HG03045 (cell line): ENCODE data around the gene PGK2.

Source experiments
- ATAC-seq: cut with Tn5 transposase; IDR thresholded peaks from one replicate; pipeline ENCODE4 v1.9.1; 2021; ENCODE audit warnings: mild to moderate bottlenecking, moderate library complexity; ENCODE audit not compliant: unreplicated experiment

The PGK2 gene

DNA sequence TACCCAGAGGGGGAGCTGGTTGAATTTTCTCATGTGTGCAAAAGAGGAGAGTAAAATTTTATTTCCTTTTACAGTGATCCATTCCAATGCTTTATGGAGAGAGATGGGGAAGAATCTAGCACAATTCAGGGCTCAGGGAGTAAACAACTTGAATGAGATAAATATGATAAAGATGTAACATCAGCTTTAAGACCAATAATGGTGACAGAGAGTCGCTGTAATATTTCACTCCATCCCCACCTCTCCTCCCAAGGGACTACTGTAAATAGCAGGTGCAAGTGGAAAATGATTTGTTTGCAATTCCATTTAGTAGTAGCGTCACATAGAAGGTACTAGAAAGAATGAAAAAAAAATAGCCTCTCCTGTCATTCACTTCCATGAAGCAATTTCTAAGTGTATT, 47.7 kb downstream of the PGK2 start:
- ATAC-seq = no peak

DNA sequence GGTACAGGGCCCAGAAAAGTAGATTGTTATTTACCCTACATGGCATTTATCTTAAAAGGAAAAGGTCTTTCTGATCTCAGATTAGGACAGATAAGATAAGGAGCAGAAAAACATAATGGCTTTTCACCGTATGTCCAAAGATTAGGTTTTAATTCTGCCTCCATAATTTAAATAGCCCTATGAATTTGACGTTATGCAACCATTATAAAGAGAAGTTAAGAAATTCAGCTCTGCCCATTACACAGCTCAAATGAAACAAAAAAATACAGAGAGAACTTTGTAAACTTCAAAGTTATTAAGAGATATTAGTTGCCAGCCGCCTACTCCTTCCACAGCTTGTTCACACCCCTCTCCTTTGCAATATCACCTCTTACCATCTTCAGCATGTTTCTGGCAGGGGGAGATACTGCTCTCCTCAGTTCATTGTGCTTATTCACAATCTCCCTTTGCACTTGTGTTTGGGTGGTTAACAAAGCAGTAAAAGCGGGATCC, 51.0 kb downstream of the PGK2 start:
- ATAC-seq = no peak
